Lower lobe of right lung (tissue), 2 donors: Measurements from ENCODE around the gene KLHDC4. TPM values are rescaled to one million over a fixed set of nuclear protein-coding genes. Genes with fewer than 3 reads are reported as not detected.
A peak's percentile ranks its signal among the peaks of the same experiment; 100 is the strongest.

ENCODE experiments used
- ATAC-seq, 2 donors: fragments of 200-7000 bp; cut with Tn5 transposase; one replicate each; pipeline ENCODE4 v1.9.1; 2020 to 2022; ENCODE audit warnings: mild to moderate bottlenecking in 2 of 2, moderate library complexity in 2 of 2
- DNase-seq: peaks from one replicate; pipeline ENCODE4 v3.0.0-alpha.2; 2020
- H3K27ac ChIP-seq: fragments of 200-600 bp; one replicate; pipeline ENCODE4 v1.8.0; 2022
- H3K27me3 ChIP-seq: fragments of 200-600 bp; one replicate; pipeline ENCODE4 v1.8.0; 2022; ENCODE audit warnings: low read depth
- H3K36me3 ChIP-seq: fragments of 200-600 bp; one replicate; pipeline ENCODE4 v1.8.0; 2022; ENCODE audit warnings: mild to moderate bottlenecking
- H3K4me1 ChIP-seq: fragments of 200-600 bp; one replicate; pipeline ENCODE4 v1.8.0; 2022
- H3K4me3 ChIP-seq: fragments of 200-600 bp; one replicate; pipeline ENCODE4 v1.8.0; 2022; ENCODE audit warnings: mild to moderate bottlenecking
- H3K9me3 ChIP-seq: fragments of 200-600 bp; one replicate; pipeline ENCODE4 v1.8.0; 2022
- CTCF ChIP-seq: fragments of 200-600 bp; IDR thresholded peaks from one replicate; pipeline ENCODE4 v1.8.0; 2022; ENCODE audit warnings: antibody characterized with exemption, mild to moderate bottlenecking
- intact Hi-C: fragments of 100-400 bp; cut with DNase I; formaldehyde crosslinking; loops from one replicate; pipeline ENCODE4 v1.11.0; 2022
- total RNA-seq: library from RNA; stranded (reverse); fragmentation: NEBNext Ultra II Directional; extraction: Animal tissue kit (Norgen Biotek cat#: 25700); gene quantifications from one replicate; pipeline ENCODE4 v1.2.1, GENCODE V29; 2021
- donor health status: DM: no; HTN: yes; CAD: no; lungs with severe emphysema.

Gene KLHDC4
- total RNA-seq, 1 donor from 2014 or later: 33.9 TPM

- ATAC-seq: no peak
- Histone ChIP-seq H3K27me3 (peaks cover 32% of the 10 kb centered on the region), H3K36me3 (no peaks in the 10 kb centered on the region), H3K4me3 (no peak overlapping the region), H3K4me1 (no peaks in the 10 kb centered on the region), H3K27ac (no peak overlapping the region), H3K9me3 (no peaks in the 10 kb centered on the region)
- DNase-seq: no peak
- no peak for TF ChIP-seq CTCF
- intact Hi-C loops: no loop called here
Observed at GRCh38 chr16:87662254-87663204, 103.3 kb downstream of the KLHDC4 start.

GRCh38 chr16:87661561-87661960, 104.2 kb downstream of the KLHDC4 start:
- no peak overlapping the region for H3K4me3 ChIP-seq
- DNase-seq (no peak), ATAC-seq (peak; percentile 39 to 57)
- no peaks in the 10 kb centered on the region for H3K9me3 ChIP-seq
- H3K4me1 ChIP-seq: no peaks in the 10 kb centered on the region
- H3K36me3 ChIP-seq: no peaks in the 10 kb centered on the region
- intact Hi-C loops: no loop called here
- peaks cover 25% of the 10 kb centered on the region for H3K27me3 ChIP-seq
- no peak overlapping the region for H3K27ac ChIP-seq
- TF ChIP-seq CTCF: no peak

- H3K27me3 ChIP-seq: peaks cover 17% of the 10 kb centered on the region
- no peak overlapping the region for H3K4me3 ChIP-seq
- intact Hi-C loops: no loop called here
Observed at GRCh38 chr16:87658564-87659225, 107.1 kb downstream of the KLHDC4 start.

More at GRCh38 chr16:87658564-87659225, 107.1 kb downstream of the KLHDC4 start:
- no peaks in the 10 kb centered on the region for H3K9me3 ChIP-seq
- no peaks in the 10 kb centered on the region for H3K4me1 ChIP-seq
- no peak for DNase-seq
- no peak overlapping the region for H3K27ac ChIP-seq
- no peak for TF ChIP-seq CTCF
- H3K36me3 ChIP-seq: no peaks in the 10 kb centered on the region
- ATAC-seq: no peak

Other genes with a start within 250 kb of the KLHDC4 start
- gene JPH3, start 163.5 kb downstream of the KLHDC4 start, total RNA-seq: 0.12 TPM
- 10.7 TPM for gene SLC7A5, start 103.5 kb upstream of the KLHDC4 start, total RNA-seq
- 0.06 TPM for gene CA5A, start 170.5 kb upstream of the KLHDC4 start, total RNA-seq
- 29.7 TPM for gene BANP, start 185.4 kb upstream of the KLHDC4 start, total RNA-seq